Measurements from ENCODE around the gene PCDHGB3. TPM values are rescaled to one million over a fixed set of nuclear protein-coding genes. Genes with fewer than 3 reads are reported as not detected.

The PCDHGB3 gene
- total RNA-seq, 2 experiments from 2014 or later, result 5.8 to 6.3 TPM

GRCh38 chr5:141362719-141363118 lies 7.3 kb upstream of the PCDHGB3 start:
- Histone ChIP-seq H3K9me3 (ENCODE audit: low read length) (no peaks in the 10 kb centered on the region; the same call in 1 of the 2 replicates), H3K4me3 (ENCODE audit: low read depth, low read length, poor library complexity, severe bottlenecking) (peak overlapping the region; percentile 66), H3K4me1 (ENCODE audit: insufficient read depth, low read length, poor library complexity, severe bottlenecking) (peaks cover 41% of the 10 kb centered on the region), H3K79me2 (ENCODE audit: insufficient read depth, low read depth, low read length) (peaks cover 24% of the 10 kb centered on the region; the same call in 1 of the 2 replicates), H4K20me1 (ENCODE audit: insufficient read depth, low read length) (no peaks in the 10 kb centered on the region), H3K4me2 (ENCODE audit: low read length) (peak overlapping the region; percentile 79), H3K9me2 (ENCODE audit: insufficient read depth, low read length) (no peaks in the 10 kb centered on the region), H3K27ac (ENCODE audit: low read depth, low read length, poor library complexity, severe bottlenecking) (peak overlapping the region; percentile 85), H3K36me3 (ENCODE audit: insufficient read depth, low read length) (peaks cover 24% of the 10 kb centered on the region), H2AFZ (ENCODE audit: low read length) (peak overlapping the region; percentile 60; the same call in 1 of the 2 replicates)
- DNase-seq (ENCODE audit: low spot score), result peak; percentile 59
- ChIA-PET POLR2A (no interaction called here), CTCF (ENCODE audit: unreplicated experiment) (interaction anchor here (0.6 kb wide), 1 partner anchor 51 kb away, joined by 3 read pairs; no protein-coding TSS in a partner anchor)
- BruUV-seq (replicated peaks), result no TSS peak
- TF ChIP-seq, protein P1, sequence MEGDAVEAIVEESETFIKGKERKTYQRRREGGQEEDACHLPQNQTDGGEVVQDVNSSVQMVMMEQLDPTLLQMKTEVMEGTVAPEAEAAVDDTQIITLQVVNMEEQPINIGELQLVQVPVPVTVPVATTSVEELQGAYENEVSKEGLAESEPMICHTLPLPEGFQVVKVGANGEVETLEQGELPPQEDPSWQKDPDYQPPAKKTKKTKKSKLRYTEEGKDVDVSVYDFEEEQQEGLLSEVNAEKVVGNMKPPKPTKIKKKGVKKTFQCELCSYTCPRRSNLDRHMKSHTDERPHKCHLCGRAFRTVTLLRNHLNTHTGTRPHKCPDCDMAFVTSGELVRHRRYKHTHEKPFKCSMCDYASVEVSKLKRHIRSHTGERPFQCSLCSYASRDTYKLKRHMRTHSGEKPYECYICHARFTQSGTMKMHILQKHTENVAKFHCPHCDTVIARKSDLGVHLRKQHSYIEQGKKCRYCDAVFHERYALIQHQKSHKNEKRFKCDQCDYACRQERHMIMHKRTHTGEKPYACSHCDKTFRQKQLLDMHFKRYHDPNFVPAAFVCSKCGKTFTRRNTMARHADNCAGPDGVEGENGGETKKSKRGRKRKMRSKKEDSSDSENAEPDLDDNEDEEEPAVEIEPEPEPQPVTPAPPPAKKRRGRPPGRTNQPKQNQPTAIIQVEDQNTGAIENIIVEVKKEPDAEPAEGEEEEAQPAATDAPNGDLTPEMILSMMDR (conservative IDR thresholded peaks at IDR 0.05; ENCODE audit: low read length), result no peak
- no peak for TF ChIP-seq EZH2phosphoT487 (IDR thresholded peaks at IDR 0.05; ENCODE audit: borderline replicate concordance, low read depth, low read length)
- intact Hi-C loops (cut with micrococcal nuclease; ENCODE audit: unreplicated experiment), result loop anchor here (5.0 kb wide), 1 partner anchor 115 kb away; the partner anchor contains the start of gene PCDHGC3

GRCh38 chr5:141363952-141364660 lies 5.9 kb upstream of the PCDHGB3 start, which contains the start of gene PCDHGA5:
PCDHGA5 (plus strand) TSS chr5:141364162; CDS start chr5:141364331, 169 bp downstream.
- Histone ChIP-seq H3K79me2 (ENCODE audit: insufficient read depth, low read depth, low read length) (peaks cover 24% of the 10 kb centered on the region; the same call in 1 of the 2 replicates), H3K9me3 (ENCODE audit: low read length) (no peaks in the 10 kb centered on the region; the same call in 1 of the 2 replicates), H3K4me2 (ENCODE audit: low read length) (peak within 1 kb of the TSS; percentile 79), H3K4me1 (ENCODE audit: insufficient read depth, low read length, poor library complexity, severe bottlenecking) (peaks cover 41% of the 10 kb centered on the region), H3K4me3 (ENCODE audit: low read depth, low read length, poor library complexity, severe bottlenecking) (peak within 1 kb of the TSS; percentile 66), H3K36me3 (ENCODE audit: insufficient read depth, low read length) (peaks cover 24% of the 10 kb centered on the region), H2AFZ (ENCODE audit: low read length) (no peak within 1 kb of the TSS; the same call in 1 of the 2 replicates), H4K20me1 (ENCODE audit: insufficient read depth, low read length) (no peaks in the 10 kb centered on the region), H3K9me2 (ENCODE audit: insufficient read depth, low read length) (no peaks in the 10 kb centered on the region), H3K27ac (ENCODE audit: low read depth, low read length, poor library complexity, severe bottlenecking) (peak within 1 kb of the TSS; percentile 85)
- ChIA-PET CTCF (ENCODE audit: unreplicated experiment) (interaction anchor here (0.8 kb wide), 1 partner anchor 17 kb away, joined by 3 read pairs; no protein-coding TSS in a partner anchor), POLR2A (interaction anchor here (0.5 kb wide), 1 partner anchor 170 kb away, joined by 5 read pairs; no protein-coding TSS in a partner anchor)
- TF ChIP-seq, protein P1 (conservative IDR thresholded peaks at IDR 0.05; ENCODE audit: low read length), result peak; percentile 54
- no peak for TF ChIP-seq EZH2phosphoT487 (IDR thresholded peaks at IDR 0.05; ENCODE audit: borderline replicate concordance, low read depth, low read length)
- intact Hi-C loops (cut with micrococcal nuclease; ENCODE audit: unreplicated experiment), result loop anchor here (5.0 kb wide), 1 partner anchor 113 kb away; the partner anchor contains the start of gene PCDHGC3
- no peak for DNase-seq (ENCODE audit: low spot score)
- no TSS peak for BruUV-seq (replicated peaks)
